ENCODE data around the gene MAST4.

Gene MAST4

GRCh38 chr5:67144183-67144639 lies 548.0 kb downstream of the MAST4 start:
- no peak for DNase-seq (ENCODE audit: low read depth in 2 of 3, low spot score in 2 of 3)

DNA sequence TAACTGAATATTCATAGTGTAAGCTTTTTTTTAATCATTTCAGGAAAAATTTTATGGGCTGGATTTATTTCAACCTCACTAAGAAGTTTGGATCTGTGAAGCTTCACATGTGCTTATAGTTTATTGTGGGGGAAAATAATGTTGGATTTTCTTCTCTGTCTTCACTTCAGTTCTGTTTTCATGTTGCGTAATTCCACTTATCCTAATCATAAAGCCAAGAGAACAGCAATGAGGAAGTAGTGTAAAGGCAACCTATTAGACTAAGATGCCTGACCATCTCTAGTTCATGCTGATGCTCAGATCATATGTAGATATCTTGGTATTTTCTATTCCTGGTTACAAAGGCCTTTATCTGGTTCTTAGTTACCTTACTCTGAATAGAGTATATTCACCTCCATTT lies 550.4 kb downstream of the MAST4 start:
- no peak for DNase-seq (ENCODE audit: low read depth in 2 of 3, low spot score in 2 of 3)

GRCh38 chr5:67146981-67147380 lies 550.8 kb downstream of the MAST4 start:
- DNase-seq (ENCODE audit: low read depth in 2 of 3, low spot score in 2 of 3), result no peak

DNA sequence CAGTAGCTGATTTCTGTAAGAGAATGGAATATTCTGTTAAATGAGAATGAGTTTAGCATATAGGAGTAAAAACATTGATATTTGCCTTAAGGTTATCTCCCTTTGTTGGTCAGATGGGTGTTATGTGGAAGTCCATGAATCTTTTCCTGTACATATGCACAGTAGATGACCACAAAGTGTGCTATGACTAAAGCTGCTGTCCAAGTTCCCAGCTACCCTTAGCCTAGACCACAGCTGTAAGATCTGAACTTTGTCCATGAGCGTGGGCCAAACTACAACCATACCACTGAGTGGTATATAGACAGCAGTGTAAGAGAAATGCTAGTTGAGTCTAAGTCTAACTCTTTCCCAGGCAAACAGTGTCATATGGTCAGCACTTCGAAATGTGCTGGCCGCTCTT lies 551.6 kb downstream of the MAST4 start:
- DNase-seq (ENCODE audit: low read depth in 2 of 3, low spot score in 2 of 3), result no peak

GRCh38 chr5:67149057-67149950 lies 553.1 kb downstream of the MAST4 start:
- no peak for DNase-seq (ENCODE audit: low read depth in 2 of 3, low spot score in 2 of 3)

DNA sequence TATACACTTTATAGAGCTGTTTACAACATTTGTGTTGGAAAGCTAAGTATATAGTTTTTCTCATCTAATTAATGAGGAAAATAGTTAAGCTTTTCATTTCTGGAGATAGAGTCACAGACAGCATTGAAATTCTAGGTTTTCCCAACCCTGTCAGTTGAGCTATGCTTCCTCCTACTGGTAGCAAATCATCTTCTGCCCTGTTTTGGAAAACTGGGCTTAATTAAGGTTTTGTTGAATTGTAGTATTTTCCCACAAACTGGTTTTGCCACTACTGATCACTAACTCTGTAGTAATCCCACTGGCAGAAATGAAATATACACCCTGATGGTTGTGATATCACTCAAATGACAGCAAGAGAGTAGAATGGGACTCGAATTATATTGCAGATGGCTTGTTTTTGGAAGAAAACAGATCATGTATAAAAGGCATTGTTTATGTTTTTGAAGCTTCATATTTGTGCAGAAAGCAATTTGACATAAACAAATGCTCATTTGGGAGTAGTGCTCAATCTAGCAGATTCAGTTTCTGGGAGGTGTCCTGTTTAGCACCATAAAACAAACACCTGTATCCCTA lies 553.8 kb downstream of the MAST4 start:
- no peak for DNase-seq (ENCODE audit: low read depth in 2 of 3, low spot score in 2 of 3)

DNA sequence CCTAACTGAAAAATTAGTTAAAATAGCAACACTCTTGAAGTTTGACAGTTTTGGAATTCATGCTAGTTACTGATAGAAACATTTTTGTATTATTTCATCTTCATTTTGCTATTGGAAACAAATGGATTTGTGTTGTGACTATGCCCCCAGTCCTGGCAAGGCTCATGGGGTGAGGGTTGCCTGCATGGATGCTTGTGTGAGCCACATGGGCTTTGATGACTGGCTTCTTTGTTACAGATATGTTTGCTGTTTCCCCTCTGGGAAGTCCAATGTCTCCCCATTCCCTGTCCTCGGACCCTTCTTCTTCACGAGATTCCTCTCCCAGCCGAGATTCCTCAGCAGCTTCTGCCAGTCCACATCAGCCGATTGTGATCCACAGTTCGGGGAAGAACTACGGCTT lies 556.2 kb downstream of the MAST4 start:
- no peak for DNase-seq (ENCODE audit: low read depth in 2 of 3, low spot score in 2 of 3)

DNA sequence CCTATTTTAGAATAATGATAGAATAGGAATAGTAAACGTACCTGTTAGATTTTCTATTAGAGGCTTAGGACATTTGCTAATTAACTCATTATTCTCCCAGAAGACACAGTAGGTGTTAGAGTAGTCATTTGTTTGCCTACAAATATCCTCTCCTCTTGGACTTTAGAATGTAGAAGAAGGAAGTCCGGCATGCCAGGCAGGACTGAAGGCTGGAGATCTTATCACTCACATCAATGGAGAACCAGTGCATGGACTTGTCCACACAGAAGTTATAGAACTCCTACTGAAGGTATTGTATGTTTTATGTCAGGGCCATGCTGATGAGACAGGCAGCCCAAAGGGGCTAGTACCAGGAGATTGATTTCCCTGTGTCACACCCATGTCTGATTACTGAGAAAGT lies 557.1 kb downstream of the MAST4 start:
- DNase-seq (ENCODE audit: low read depth in 2 of 3, low spot score in 2 of 3), result no peak

GRCh38 chr5:67154556-67155206 lies 558.5 kb downstream of the MAST4 start:
- DNase-seq (ENCODE audit: low read depth in 2 of 3, low spot score in 2 of 3), result no peak

GRCh38 chr5:67156976-67157583 lies 560.9 kb downstream of the MAST4 start:
- DNase-seq (ENCODE audit: low read depth in 2 of 3, low spot score in 2 of 3), result peak in 1 of 3 experiments; percentile 6

- no peak for DNase-seq (ENCODE audit: low read depth in 2 of 3, low spot score in 2 of 3)
Measured at GRCh38 chr5:67160272-67160671, 564.1 kb downstream of the MAST4 start.

DNA sequence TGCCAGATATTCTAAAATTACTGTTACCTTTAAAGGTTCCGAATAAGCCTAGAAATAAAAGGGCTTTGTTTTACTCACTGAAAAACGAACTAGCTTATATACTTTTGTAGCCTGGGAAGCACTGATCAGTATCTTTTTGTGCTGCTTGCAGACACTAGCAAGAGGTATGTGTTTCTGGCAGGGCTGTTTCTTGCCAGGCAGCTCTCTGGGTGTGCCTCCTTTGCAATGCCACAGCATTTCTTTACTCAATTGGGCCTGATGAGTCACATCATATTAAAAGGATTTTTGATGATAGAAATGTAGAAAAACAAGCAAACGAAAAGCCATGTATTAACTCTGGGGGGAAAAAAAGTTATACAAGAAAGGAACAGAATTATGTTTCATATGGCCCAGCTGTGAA lies 564.8 kb downstream of the MAST4 start:
- DNase-seq (ENCODE audit: low read depth in 2 of 3, low spot score in 2 of 3), result no peak

DNA sequence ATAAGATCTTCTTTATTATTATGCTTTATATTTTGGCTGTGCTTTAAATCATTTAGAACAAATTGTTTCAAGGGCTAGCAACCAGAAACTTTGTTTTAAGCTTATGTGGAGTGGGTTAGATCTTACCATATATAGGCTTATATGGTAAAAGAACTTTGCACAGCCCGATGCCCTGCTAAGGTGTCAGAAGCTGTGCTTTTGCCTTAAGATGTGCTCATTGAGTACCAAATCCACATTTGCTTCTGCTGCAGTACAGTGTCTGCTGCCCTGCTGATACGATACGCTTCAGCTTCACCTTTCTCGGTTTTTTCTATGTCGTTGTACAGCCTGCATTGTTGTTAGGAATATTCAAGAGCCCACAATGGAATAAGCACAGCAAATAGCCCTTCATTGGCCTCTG lies 565.6 kb downstream of the MAST4 start:
- DNase-seq (ENCODE audit: low read depth in 2 of 3, low spot score in 2 of 3), result no peak

- DNase-seq (ENCODE audit: low read depth in 2 of 3, low spot score in 2 of 3), result no peak
Measured at GRCh38 chr5:67163231-67163756, 567.1 kb downstream of the MAST4 start.

- DNase-seq (ENCODE audit: low read depth in 2 of 3, low spot score in 2 of 3), result no peak
Measured at GRCh38 chr5:67163863-67164595, 567.8 kb downstream of the MAST4 start.

- DNase-seq (ENCODE audit: low read depth in 2 of 3, low spot score in 2 of 3), result no peak
Measured at GRCh38 chr5:67164856-67165525, 568.8 kb downstream of the MAST4 start.

DNA sequence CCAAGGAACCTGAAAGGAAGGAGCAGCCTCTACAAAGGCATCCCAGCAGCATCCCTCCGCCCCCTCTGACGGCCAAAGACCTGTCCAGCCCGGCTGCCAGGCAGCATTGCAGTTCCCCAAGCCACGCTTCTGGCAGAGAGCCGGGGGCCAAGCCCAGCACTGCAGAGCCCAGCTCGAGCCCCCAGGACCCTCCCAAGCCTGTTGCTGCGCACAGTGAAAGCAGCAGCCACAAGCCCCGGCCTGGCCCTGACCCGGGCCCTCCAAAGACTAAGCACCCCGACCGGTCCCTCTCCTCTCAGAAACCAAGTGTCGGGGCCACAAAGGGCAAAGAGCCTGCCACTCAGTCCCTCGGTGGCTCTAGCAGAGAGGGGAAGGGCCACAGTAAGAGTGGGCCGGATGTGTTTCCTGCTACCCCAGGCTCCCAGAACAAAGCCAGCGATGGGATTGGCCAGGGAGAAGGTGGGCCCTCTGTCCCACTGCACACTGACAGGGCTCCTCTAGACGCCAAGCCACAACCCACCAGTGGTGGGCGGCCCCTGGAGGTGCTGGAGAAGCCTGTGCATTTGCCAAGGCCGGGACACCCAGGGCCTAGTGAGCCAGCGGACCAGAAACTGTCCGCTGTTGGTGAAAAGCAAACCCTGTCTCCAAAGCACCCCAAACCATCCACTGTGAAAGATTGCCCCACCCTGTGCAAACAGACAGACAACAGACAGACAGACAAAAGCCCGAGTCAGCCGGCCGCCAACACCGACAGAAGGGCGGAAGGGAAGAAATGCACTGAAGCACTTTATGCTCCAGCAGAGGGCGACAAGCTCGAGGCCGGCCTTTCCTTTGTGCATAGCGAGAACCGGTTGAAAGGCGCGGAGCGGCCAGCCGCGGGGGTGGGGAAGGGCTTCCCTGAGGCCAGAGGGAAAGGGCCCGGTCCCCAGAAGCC lies 569.6 kb downstream of the MAST4 start:
- DNase-seq (ENCODE audit: low read depth in 2 of 3, low spot score in 2 of 3), result peak; percentile 43 to 70 (median 55)

DNA sequence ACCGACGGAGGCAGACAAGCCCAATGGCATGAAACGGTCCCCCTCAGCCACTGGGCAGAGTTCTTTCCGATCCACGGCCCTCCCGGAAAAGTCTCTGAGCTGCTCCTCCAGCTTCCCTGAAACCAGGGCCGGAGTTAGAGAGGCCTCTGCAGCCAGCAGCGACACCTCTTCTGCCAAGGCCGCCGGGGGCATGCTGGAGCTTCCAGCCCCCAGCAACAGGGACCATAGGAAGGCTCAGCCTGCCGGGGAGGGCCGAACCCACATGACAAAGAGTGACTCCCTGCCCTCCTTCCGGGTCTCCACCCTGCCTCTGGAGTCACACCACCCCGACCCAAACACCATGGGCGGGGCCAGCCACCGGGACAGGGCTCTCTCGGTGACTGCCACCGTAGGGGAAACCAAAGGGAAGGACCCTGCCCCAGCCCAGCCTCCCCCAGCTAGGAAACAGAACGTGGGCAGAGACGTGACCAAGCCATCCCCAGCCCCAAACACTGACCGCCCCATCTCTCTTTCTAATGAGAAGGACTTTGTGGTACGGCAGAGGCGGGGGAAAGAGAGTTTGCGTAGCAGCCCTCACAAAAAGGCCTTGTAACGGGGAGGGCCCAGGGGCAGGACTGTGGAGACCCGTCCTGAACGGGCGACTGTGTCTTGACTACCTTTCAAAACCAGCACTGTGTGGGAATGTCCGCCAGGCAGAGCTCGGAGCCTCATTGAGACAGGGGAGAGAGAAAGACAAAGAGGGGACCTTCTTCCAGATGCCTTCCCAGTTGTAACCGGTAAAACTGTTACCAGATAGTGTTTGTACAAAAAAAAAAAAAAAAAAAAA lies 570.5 kb downstream of the MAST4 start:
- DNase-seq (ENCODE audit: low read depth in 2 of 3, low spot score in 2 of 3), result peak; percentile 22 to 38 (median 30)
